Activated gamma-delta T cell treated with anti-CD3 and anti-CD28 coated beads, Interleukin-2, amount 50 U/mL, for 16 hours (primary cell): ENCODE measurements around the gene CEP104.
A peak's percentile ranks its signal among the peaks of the same experiment; 100 is the strongest.

Experiments
- DNase-seq: peaks from one replicate; pipeline ENCODE4 v3.0.0-alpha.2; 2020; ENCODE audit warnings: low read depth

Gene CEP104

GRCh38 chr1:3856923-3857790, at the start of gene CEP104, which contains the start of gene DFFB:
Gene CEP104, minus strand, starts transcription at chr1:3857211. Its CDS starts 4,804 bp downstream, at chr1:3852407.
Gene DFFB, plus strand, starts transcription at chr1:3857476. Its CDS starts 128 bp downstream, at chr1:3857604.
- peak; percentile 93 for DNase-seq

GRCh38 chr1:3906672-3907020, 49.6 kb upstream of the CEP104 start:
- no peak for DNase-seq

- no peak for DNase-seq
Observed at GRCh38 chr1:3905953-3906671, 49.1 kb upstream of the CEP104 start.

- DNase-seq: no peak
Observed at GRCh38 chr1:3905266-3905952, 48.4 kb upstream of the CEP104 start.

GRCh38 chr1:3904843-3905185, 47.8 kb upstream of the CEP104 start:
- no peak for DNase-seq

GRCh38 chr1:3904006-3904842, 47.2 kb upstream of the CEP104 start:
- no peak for DNase-seq

- no peak for DNase-seq
Observed at GRCh38 chr1:3903141-3904005, 46.4 kb upstream of the CEP104 start.

- DNase-seq: no peak
Observed at GRCh38 chr1:3902571-3903091, 45.6 kb upstream of the CEP104 start.

GRCh38 chr1:3902111-3902511, 45.1 kb upstream of the CEP104 start:
- no peak for DNase-seq

- DNase-seq: peak; percentile 78
Observed at GRCh38 chr1:3900969-3901529, 44.0 kb upstream of the CEP104 start.

GRCh38 chr1:3900150-3900968, 43.3 kb upstream of the CEP104 start, which contains the start of gene C1orf174:
Gene C1orf174, minus strand, starts transcription at chr1:3900272. Its CDS starts 86 bp downstream, at chr1:3900186.
- DNase-seq: peak; percentile 89

GRCh38 chr1:3899754-3900149, 42.7 kb upstream of the CEP104 start:
- no peak for DNase-seq

GRCh38 chr1:3898994-3899753, 42.2 kb upstream of the CEP104 start:
- DNase-seq: no peak

- DNase-seq: no peak
Observed at GRCh38 chr1:3898475-3898735, 41.4 kb upstream of the CEP104 start.

- DNase-seq: no peak
Observed at GRCh38 chr1:3896396-3897000, 39.5 kb upstream of the CEP104 start.

GRCh38 chr1:3895951-3896325, 38.9 kb upstream of the CEP104 start:
- no peak for DNase-seq

GRCh38 chr1:3895279-3895950, 38.4 kb upstream of the CEP104 start:
- no peak for DNase-seq
